Naive thymus-derived CD4-positive, alpha-beta T cell (primary cell): ENCODE results near the gene MYL6. TPM values are rescaled to one million over a fixed set of nuclear protein-coding genes. Genes with fewer than 3 reads are reported as not detected.
"Not testable (repeated sequence)": the region's sequence is repeated elsewhere in the genome, so short reads cannot be mapped to it uniquely, and the experiment has no call there.

ENCODE experiments used
- ATAC-seq: fragments of 150-1000 bp; cut with Tn5 transposase; 2 replicates; pipeline ENCODE4 v1.10.0; 2021; ENCODE audit warnings: mild to moderate bottlenecking, moderate library complexity
- CTCF ChIA-PET: fragments of 350-600 bp; sonication (Branson Sonifier 250); formaldehyde crosslinking; loops from one replicate; lab custom pipeline; 2021; ENCODE audit warnings: antibody characterized with exemption; lab: Charles Lee
- POLR2A ChIA-PET: fragments of 350-600 bp; sonication (Branson Sonifier 250); formaldehyde crosslinking; loops from one replicate; lab custom pipeline; 2021; ENCODE audit warnings: antibody characterized with exemption, inconsistent platforms; lab: Charles Lee
- DNase-seq, 9 donors: peaks; one replicate each; pipeline versions ENCODE4 v3.0.0 to v3.0.0-alpha.2; 2020 to 2022; ENCODE audit warnings: mixed read lengths in 1 of 9
- H3K27ac ChIP-seq: one replicate; pipeline ENCODE4 v1.7.0; 2013; ENCODE audit warnings: mild to moderate bottlenecking, low read depth, low read length, moderate library complexity
- H3K27me3 ChIP-seq, 2 donors: one replicate each; pipeline ENCODE4 v1.7.0; 2013; ENCODE audit warnings: low read length in 2 of 2, mild to moderate bottlenecking in 2 of 2, moderate library complexity in 2 of 2; ENCODE audit not compliant: control insufficient read depth in 2 of 2, insufficient read depth in 2 of 2
- H3K36me3 ChIP-seq, 3 experiments: 1 replicate in 2 of 3; 2 replicates in 1 of 3; pipeline ENCODE4 v1.7.0; 2013; ENCODE audit warnings: low read length in 3 of 3, mild to moderate bottlenecking in 3 of 3, moderate library complexity in 1 of 3; ENCODE audit not compliant: insufficient read depth in 3 of 3, control insufficient read depth in 2 of 3
- H3K4me1 ChIP-seq, 2 donors: one replicate each; pipeline ENCODE4 v1.7.0; 2013; ENCODE audit warnings: low read length in 2 of 2, mild to moderate bottlenecking in 2 of 2, moderate library complexity in 1 of 2; ENCODE audit not compliant: control insufficient read depth in 2 of 2, insufficient read depth in 2 of 2
- H3K4me3 ChIP-seq: 2 replicates; pipeline ENCODE4 v1.7.0; 2013; ENCODE audit warnings: mild to moderate bottlenecking, low read length
- H3K9me3 ChIP-seq, 3 experiments: 1 replicate in 2 of 3; 2 replicates in 1 of 3; pipeline ENCODE4 v1.7.0; 2013; ENCODE audit warnings: low read length in 3 of 3; ENCODE audit not compliant: control insufficient read depth in 2 of 3
- H3K27ac Mint-ChIP-seq, 9 donors: one replicate each; pipeline ENCODE4 v1.8.0; 2020 to 2022; ENCODE audit warnings: mixed read lengths in 9 of 9, mild to moderate bottlenecking in 8 of 9, moderate library complexity in 5 of 9, inconsistent platforms in 2 of 9
- H3K27me3 Mint-ChIP-seq, 5 donors: one replicate each; pipeline ENCODE4 v1.8.0; 2021 to 2022; ENCODE audit warnings: mixed read lengths in 5 of 5, mild to moderate bottlenecking in 1 of 5
- H3K36me3 Mint-ChIP-seq, 5 donors: one replicate each; pipeline ENCODE4 v1.8.0; 2020 to 2022; ENCODE audit warnings: mixed read lengths in 5 of 5, mild to moderate bottlenecking in 3 of 5, inconsistent platforms in 1 of 5
- H3K4me1 Mint-ChIP-seq, 7 donors: one replicate each; pipeline ENCODE4 v1.8.0; 2020 to 2022; ENCODE audit warnings: mixed read lengths in 7 of 7, mild to moderate bottlenecking in 3 of 7, inconsistent platforms in 1 of 7
- H3K4me3 Mint-ChIP-seq, 10 donors: one replicate each; pipeline ENCODE4 v1.8.0; 2020 to 2022; ENCODE audit warnings: mild to moderate bottlenecking in 10 of 10, mixed read lengths in 10 of 10, moderate library complexity in 6 of 10, inconsistent platforms in 2 of 10
- H3K9me3 Mint-ChIP-seq, 11 donors: one replicate each; pipeline ENCODE4 v1.8.0; 2020 to 2022; ENCODE audit warnings: mixed read lengths in 11 of 11, mild to moderate bottlenecking in 4 of 11, inconsistent platforms in 1 of 11, moderate library complexity in 1 of 11
- intact Hi-C, 2 donors: fragments of 100-400 bp; cut with micrococcal nuclease; formaldehyde crosslinking; loops; one replicate each; pipeline ENCODE4 v1.15.1; 2023
- polyA plus RNA-seq, 2 donors: library from polyadenylated mRNA; unstranded; fragments of 300-500 nt; fragmentation: Illumina TruSeq; gene quantifications; one replicate each; pipeline ENCODE4 v1.2.3, GENCODE V29; 2021
- total RNA-seq, 6 experiments: library from RNA in 5 of 6; stranded (reverse) in 5 of 6; gene quantifications; 1 replicate in 5 of 6; 2 replicates in 1 of 6; pipeline ENCODE4 v1.2.3 and lab custom pipeline; 2021 to 2026

MYL6 gene
- total and polyA plus RNA-seq, 7 experiments from 2014 or later: 428 to 2,144 (median 805) TPM

- H3K27me3 ChIP-seq, ATAC-seq, H3K27me3 Mint-ChIP-seq, H3K9me3 ChIP-seq, H3K9me3 Mint-ChIP-seq: not testable (repeated sequence)
- Histone ChIP-seq H3K27ac (peak overlapping the region; percentile 93), H3K4me3 (peak overlapping the region; percentile 95), H3K4me1 (peaks cover 24 to 25% of the 10 kb centered on the region in 2 donors), H3K36me3 (peaks cover 0 to 33% (median 0%) of the 10 kb centered on the region in 3 experiments)
- ChIA-PET CTCF (interaction anchor here (0.5 to 13.4 kb wide), 16 partner anchors 9 to 200 kb away, joined by 3 to 193 read pairs (median 4); partner anchors contain the start of genes ANKRD52, ESYT1, PA2G4 and RNF41), POLR2A (interaction anchor here (0.6 to 7.6 kb wide), 37 partner anchors 8 to 389 kb away, joined by 3 to 230 read pairs (median 5); partner anchors contain the start of genes ANKRD52, CNPY2, ESYT1 and GDF11)
- peak overlapping the region; percentile 95 to 99 (median 98) for H3K27ac Mint-ChIP-seq
- DNase-seq: peak in 2 of 9 donors; percentile 33 to 34
- H3K36me3 Mint-ChIP-seq: peaks cover 7 to 36% (median 30%) of the 10 kb centered on the region in 5 donors
- peaks cover 24 to 47% (median 34%) of the 10 kb centered on the region in 7 donors for H3K4me1 Mint-ChIP-seq
- peak overlapping the region; percentile 87 to 100 (median 96) for H3K4me3 Mint-ChIP-seq
- intact Hi-C loops: loop anchor here (2.0 to 10.0 kb wide), 10 partner anchors 120 to 1836 kb away; partner anchors contain the start of genes BAZ2A (in 1 of the 2), CBX5 (in 1 of the 2), HNRNPA1 (in 1 of the 2) and MARS1 (in 1 of the 2)
Measured at GRCh38 chr12:56117082-56117706, 41.0 kb upstream of the MYL6 start.

- ChIA-PET POLR2A (interaction anchor here (0.5 to 7.6 kb wide), 48 partner anchors 10 to 1619 kb away, joined by 3 to 230 read pairs (median 4); partner anchors contain the start of genes ANKRD52, CNPY2, ESYT1 and GDF11), CTCF (interaction anchor here (0.5 to 13.4 kb wide), 28 partner anchors 8 to 1639 kb away, joined by 3 to 193 read pairs (median 4); partner anchors contain the start of genes ANKRD52, ESYT1, MYL6 and PA2G4)
- Mint-ChIP-seq H3K27me3 (no peaks in the 10 kb centered on the region), H3K36me3 (peaks cover 7 to 31% (median 27%) of the 10 kb centered on the region in 5 donors), H3K4me3 (peak within 1 kb of the TSS; percentile 87 to 100 (median 96)), H3K9me3 (peaks cover 0 to 5% (median 0%) of the 10 kb centered on the region in 11 donors), H3K27ac (peak within 1 kb of the TSS; percentile 95 to 99 (median 98)), H3K4me1 (peaks cover 24 to 47% (median 34%) of the 10 kb centered on the region in 7 donors)
- peak; percentile 80 to 99 (median 96) for DNase-seq
- no peaks in the 10 kb centered on the region for H3K9me3 ChIP-seq
- ATAC-seq: peak; percentile 89
- intact Hi-C loops: loop anchor here (1.0 to 10.0 kb wide), 32 partner anchors 8 to 1837 kb away; partner anchors contain the start of genes COQ10A (in 2 of the 2), MYL6 (in 2 of the 2), MYL6B (in 2 of the 2) and RPS26 (in 2 of the 2)
- no peaks in the 10 kb centered on the region for H3K27me3 ChIP-seq
- peak within 1 kb of the TSS; percentile 93 for H3K27ac ChIP-seq
- H3K4me1 ChIP-seq: peaks cover 24 to 25% of the 10 kb centered on the region in 2 donors
- H3K36me3 ChIP-seq: peaks cover 0 to 27% (median 0%) of the 10 kb centered on the region in 3 experiments
- H3K4me3 ChIP-seq: peak within 1 kb of the TSS; percentile 95
Measured at GRCh38 chr12:56117778-56118687, 40.1 kb upstream of the MYL6 start, which contains the start of gene ZC3H10. Gene ZC3H10 (plus strand): TSS chr12:56118266. CDS start chr12:56120563, 2,297 bp downstream.

- intact Hi-C loops: loop anchor here (1.0 to 10.0 kb wide), 33 partner anchors 7 to 1623 kb away; partner anchors contain the start of genes ANKRD52 (in 2 of the 2), COQ10A (in 2 of the 2), MYL6 (in 2 of the 2) and MYL6B (in 2 of the 2)
- H3K27ac Mint-ChIP-seq: peak overlapping the region; percentile 89 to 99 (median 98)
- ChIA-PET CTCF (interaction anchor here (0.5 to 13.4 kb wide), 24 partner anchors 9 to 380 kb away, joined by 3 to 193 read pairs (median 5); partner anchors contain the start of genes ANKRD52, ESYT1, MYL6 and PA2G4), POLR2A (interaction anchor here (0.8 to 7.6 kb wide), 36 partner anchors 9 to 375 kb away, joined by 3 to 230 read pairs (median 5); partner anchors contain the start of genes ANKRD52, CNPY2, ESYT1 and GDF11)
- DNase-seq (no peak), ATAC-seq (no peak)
- no peaks in the 10 kb centered on the region for H3K27me3 ChIP-seq
- peak overlapping the region; percentile 95 for H3K4me3 ChIP-seq
- H3K4me1 Mint-ChIP-seq: peaks cover 24 to 49% (median 36%) of the 10 kb centered on the region in 7 donors
- peaks cover 0 to 22% (median 0%) of the 10 kb centered on the region in 3 experiments for H3K36me3 ChIP-seq
- peaks cover 0 to 5% (median 0%) of the 10 kb centered on the region in 11 donors for H3K9me3 Mint-ChIP-seq
- no peaks in the 10 kb centered on the region for H3K27me3 Mint-ChIP-seq
- H3K9me3 ChIP-seq: no peaks in the 10 kb centered on the region
- peaks cover 24 to 25% of the 10 kb centered on the region in 2 donors for H3K4me1 ChIP-seq
- peaks cover 7 to 25% (median 19%) of the 10 kb centered on the region in 5 donors for H3K36me3 Mint-ChIP-seq
- peak overlapping the region; percentile 87 to 100 (median 96) for H3K4me3 Mint-ChIP-seq
- peak overlapping the region; percentile 93 for H3K27ac ChIP-seq
Measured at GRCh38 chr12:56118688-56119357, 39.3 kb upstream of the MYL6 start.

- CTCF ChIA-PET: interaction anchor here (0.7 to 13.4 kb wide), 15 partner anchors 9 to 344 kb away, joined by 3 to 193 read pairs (median 4); partner anchors contain the start of genes ESYT1, MYL6, PA2G4 and RNF41
- peaks cover 7 to 25% (median 17%) of the 10 kb centered on the region in 5 donors for H3K36me3 Mint-ChIP-seq
- H3K27ac Mint-ChIP-seq: peak overlapping the region; percentile 89 to 99 (median 98)
- peaks cover 24 to 25% of the 10 kb centered on the region in 2 donors for H3K4me1 ChIP-seq
- intact Hi-C loops: loop anchor here (1.0 to 10.0 kb wide), 18 partner anchors 39 to 1623 kb away; partner anchors contain the start of genes ANKRD52 (in 2 of the 2), COQ10A (in 2 of the 2), SUOX (in 2 of the 2) and BAZ2A (in 1 of the 2)
- H3K4me3 Mint-ChIP-seq: peak overlapping the region; percentile 87 to 100 (median 96)
- peaks cover 0 to 20% (median 0%) of the 10 kb centered on the region in 3 experiments for H3K36me3 ChIP-seq
- no peaks in the 10 kb centered on the region for H3K9me3 ChIP-seq
- H3K27me3 Mint-ChIP-seq: no peaks in the 10 kb centered on the region
- H3K27ac ChIP-seq: peak overlapping the region; percentile 93
- H3K27me3 ChIP-seq: no peaks in the 10 kb centered on the region
- POLR2A ChIA-PET: interaction anchor here (0.8 to 7.6 kb wide), 15 partner anchors 9 to 351 kb away, joined by 3 to 230 read pairs (median 11); partner anchors contain the start of genes ANKRD52, ESYT1, MYL6 and PA2G4
- H3K4me1 Mint-ChIP-seq: peaks cover 24 to 53% (median 41%) of the 10 kb centered on the region in 7 donors
- no peak overlapping the region for H3K4me3 ChIP-seq
- ATAC-seq (no peak), DNase-seq (peak in 8 of 9 donors; percentile 48 to 70 (median 60))
- H3K9me3 Mint-ChIP-seq: peaks cover 0 to 5% (median 0%) of the 10 kb centered on the region in 11 donors
Measured at GRCh38 chr12:56119361-56119796, 38.8 kb upstream of the MYL6 start.
